Amniotic stem cell (primary cell): ENCODE data around the gene CITED2.
A peak's percentile ranks its signal among the peaks of the same experiment; 100 is the strongest.
"Not testable (repeated sequence)": the region's sequence is repeated elsewhere in the genome, so short reads cannot be mapped to it uniquely, and the experiment has no call there.

ENCODE experiments used
- DNase-seq: peaks from one replicate; lab custom pipeline; 2025; lab: John Stamatoyannopoulos, UW

Gene CITED2

DNA sequence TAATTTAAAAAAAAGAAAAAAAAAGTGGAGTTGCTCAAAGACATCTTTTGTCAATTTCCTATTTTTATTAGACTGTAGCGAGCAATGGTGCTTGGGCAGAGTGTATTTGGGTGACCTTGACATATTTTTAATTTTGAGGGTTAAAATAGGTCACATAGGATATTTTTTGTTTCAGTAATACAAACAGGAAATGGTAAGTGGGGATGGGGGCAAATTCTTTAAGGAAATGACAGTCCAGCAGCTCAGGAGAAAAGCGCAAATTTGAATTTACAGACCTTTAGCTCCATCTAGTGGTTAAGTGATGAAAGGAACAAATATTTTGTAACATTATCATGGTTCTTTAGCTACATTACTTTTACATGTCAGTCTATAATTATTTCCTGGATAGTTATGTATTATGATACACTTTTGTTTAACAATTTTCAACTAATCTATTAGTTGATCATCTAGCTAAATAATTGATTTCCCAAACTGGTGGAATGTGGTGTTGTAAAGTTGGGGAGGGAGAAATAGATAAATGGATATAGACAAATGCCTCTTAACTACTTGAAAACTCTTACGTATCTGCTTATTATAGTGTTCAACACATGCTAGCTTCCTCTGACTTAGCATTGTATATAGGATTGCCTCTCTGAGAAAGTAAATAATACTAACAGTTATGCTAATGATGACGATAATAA is 10.0 kb downstream of the CITED2 start:
- DNase-seq, result peak; percentile 19

- not testable (repeated sequence) for DNase-seq
These were observed 10.7 kb downstream of the CITED2 start for GRCh38 chr6:139363797-139364196.

DNA sequence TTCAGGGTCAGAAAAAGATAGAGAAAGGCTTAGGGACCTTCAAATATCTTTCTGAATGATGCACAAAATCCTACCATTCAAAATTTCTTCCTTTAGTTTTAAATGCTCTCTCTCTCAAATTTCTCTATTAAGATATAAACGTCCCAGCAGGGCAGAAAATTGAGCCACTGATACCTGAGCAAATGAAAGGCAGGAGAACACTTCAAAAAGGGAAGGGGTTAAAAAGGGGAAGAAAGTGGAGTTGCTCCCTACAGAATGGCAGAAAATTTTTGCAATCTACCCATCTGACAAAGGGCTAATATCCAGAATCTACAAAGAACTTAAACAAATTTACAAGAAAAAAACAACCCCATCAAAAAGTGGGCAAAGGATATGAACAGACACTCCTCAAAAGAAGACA is 11.3 kb downstream of the CITED2 start:
- DNase-seq, result not testable (repeated sequence)

DNA sequence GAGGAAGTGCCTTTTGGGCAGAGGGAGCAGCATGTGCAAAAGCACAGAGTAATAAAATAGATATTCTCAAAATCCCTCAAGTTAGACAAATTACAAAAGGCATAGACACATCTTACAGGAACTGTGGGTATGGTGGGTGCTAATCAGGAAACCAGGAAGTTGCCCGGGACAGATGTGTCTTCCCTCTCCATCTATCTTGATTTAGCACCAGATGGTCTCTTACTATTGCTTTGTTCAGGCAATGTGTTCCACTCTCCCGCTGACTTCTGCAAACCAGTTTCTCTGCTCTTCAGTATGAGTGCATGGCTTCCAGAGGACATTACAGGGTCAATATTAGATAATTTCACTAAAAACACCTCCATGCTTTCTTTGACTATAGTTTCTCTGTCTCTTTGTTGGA is 13.2 kb downstream of the CITED2 start:
- DNase-seq, result no peak

- DNase-seq, result no peak
These were observed 17.5 kb downstream of the CITED2 start for GRCh38 chr6:139356924-139357323.

- no peak for DNase-seq
These were observed 18.5 kb downstream of the CITED2 start for GRCh38 chr6:139355777-139356445.

GRCh38 chr6:139355172-139355571 is 19.3 kb downstream of the CITED2 start:
- no peak for DNase-seq

GRCh38 chr6:139354189-139354588 is 20.3 kb downstream of the CITED2 start:
- DNase-seq, result no peak

- DNase-seq, result no peak
These were observed 24.9 kb downstream of the CITED2 start for GRCh38 chr6:139349464-139350020.

GRCh38 chr6:139346392-139346791 is 28.1 kb downstream of the CITED2 start:
- DNase-seq, result no peak

DNA sequence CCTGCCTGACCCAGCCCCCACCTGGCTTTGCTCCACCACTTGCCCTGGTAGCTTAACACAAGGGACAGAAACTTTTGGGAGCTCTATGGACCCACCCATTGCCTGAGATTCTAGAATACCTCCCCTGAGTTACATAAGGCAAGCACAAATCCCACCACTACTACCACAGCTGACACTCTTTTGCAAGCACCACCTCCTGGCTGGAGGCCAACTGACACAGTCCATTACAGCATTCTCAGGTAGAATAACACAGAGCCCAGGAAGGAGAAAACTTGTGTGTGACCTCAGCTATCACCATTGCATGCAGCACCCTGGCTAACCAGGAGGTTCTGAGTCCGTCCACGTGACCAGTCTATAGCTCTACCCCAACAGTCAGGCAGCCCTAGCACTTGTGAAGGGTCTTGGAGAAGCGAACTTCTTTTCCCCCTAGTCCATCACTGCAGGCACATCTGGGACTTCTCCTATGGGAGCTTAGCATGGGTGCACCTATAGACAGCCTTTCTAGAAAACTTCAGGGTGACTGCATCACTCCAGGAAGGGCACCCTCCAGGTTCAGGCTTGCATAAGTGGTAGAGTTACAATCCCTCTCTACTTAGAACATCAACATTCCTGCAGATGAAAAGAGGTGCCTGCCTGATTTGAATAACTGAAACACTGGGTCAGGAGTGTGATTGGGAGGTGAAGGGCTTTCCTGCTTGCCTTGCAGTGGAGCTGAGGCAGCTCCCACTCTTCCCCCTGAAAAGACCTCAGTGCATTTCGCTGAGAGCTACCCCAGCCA is 30.1 kb downstream of the CITED2 start:
- no peak for DNase-seq

DNA sequence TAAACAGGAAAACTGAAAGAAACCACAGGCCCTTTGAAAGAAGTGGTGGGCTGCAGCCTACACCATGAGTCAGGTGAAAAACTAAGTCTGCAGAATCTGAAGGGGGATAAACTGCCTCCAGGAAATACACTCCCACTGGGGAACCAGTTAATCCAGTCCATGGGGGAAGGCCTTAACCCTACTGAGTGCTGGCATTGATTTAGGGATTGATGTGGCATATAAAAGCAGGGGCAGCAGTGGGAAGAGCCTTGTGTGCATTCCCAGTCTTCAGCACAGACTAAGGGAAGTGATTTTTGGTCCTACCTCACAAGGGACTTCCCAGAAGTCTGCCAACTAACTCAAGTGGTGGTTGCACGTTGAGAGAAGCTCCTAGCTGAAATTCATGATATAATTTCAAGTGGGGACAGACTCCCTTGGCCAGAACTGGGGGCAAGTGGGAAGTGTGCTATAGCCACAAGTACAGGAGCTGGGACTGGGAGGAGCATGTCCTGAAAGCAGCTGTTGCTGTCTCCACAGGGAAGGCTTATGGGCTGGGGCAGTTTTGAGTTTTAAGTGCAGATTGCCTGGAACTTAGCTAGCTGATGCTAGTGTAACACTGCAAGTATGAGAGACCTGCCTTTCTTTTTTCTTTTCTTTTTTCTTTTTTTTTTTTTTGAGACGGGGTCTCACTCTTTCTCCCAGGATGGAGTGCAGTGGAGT is 31.2 kb downstream of the CITED2 start:
- no peak for DNase-seq

DNA sequence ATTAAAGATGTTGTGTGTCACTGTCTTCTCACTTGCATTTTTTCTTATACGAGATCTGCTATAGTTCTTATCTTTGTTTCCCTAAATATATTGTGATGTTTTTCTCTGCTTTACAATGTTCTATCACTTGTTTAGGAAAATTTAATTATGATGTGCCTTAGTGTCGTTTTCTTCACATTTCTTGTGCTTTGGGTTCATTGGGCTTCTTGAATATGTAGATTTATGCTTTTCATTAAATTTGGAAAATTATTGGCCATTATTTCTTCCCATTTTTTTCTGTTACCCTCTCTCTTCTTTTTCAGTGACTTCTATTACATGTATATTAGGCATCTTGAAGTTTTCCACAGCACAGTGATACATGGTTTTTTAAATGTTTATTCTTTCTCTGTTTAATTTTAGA is 33.4 kb downstream of the CITED2 start:
- no peak for DNase-seq

DNA sequence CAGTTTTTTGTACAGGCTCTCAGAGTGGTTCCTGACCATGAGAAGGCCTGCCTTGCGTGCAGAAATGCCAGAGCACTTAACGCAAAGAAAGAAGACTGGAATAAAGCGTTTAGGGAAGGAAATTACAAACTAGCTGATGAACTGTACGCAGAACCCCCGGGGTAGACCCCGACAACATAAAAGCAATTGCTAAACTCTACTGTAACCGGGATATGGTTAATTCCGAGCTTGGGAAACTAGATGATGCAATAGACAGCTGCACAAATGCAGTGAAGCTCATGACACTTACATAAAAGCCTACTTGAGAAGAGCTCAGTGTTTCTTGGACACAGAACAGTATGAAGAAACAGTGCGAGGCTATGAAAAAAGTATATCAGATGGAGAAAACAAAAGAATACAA is 35.7 kb downstream of the CITED2 start:
- no peak for DNase-seq

GRCh38 chr6:139337830-139338229 is 36.6 kb downstream of the CITED2 start:
- no peak for DNase-seq

GRCh38 chr6:139337001-139337400 is 37.4 kb downstream of the CITED2 start:
- DNase-seq, result no peak

DNA sequence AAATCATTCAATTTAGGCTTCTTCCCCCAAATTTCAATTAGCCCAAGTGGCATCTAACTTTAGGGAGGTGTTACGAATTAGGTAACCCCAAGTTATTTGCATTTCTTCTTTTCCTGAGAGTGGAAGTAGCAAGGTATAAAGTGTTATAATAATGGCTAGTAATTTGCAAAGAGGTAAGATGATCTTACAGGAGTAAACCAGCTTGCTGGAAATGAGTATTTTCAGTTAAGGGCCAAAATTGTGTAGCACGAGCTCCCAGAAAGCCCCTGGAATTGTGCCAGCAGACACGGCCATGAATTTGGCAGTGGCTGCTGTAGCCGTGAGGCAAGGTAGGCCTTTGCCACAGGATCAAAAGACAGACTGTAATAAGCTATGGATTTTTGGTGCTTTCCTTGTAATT is 38.0 kb downstream of the CITED2 start:
- DNase-seq, result no peak

- DNase-seq, result no peak
These were observed 38.8 kb downstream of the CITED2 start for GRCh38 chr6:139335447-139336210.

DNA sequence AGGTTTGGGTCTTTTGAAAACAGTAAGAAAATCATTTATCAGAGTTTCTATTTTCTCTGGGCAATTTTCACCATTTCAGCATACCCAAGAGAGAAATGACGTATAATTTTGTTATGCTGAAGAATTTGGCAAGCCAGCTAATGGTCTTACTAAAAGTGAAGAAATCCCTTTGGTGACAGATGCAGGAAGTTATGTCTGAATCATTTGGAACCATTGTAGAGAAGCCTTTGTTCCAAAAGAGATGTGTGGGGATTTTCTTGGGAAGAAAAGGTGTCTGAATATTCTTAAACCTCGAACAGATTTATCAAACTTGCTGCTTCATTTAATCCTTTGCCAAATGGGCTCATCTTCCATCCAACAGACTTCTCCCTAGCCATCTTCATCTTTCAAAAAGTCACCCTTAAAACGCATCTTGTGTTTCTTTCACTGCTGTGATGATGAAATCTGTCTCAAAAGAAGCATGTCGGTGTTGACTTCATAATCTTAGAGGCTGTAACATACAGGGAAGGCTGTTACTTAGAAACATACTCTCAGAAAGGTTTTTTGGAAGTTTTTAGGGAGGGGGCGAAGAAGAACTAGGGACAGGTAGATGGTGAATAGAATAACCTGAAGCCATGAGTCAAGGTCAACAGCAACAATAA is 39.5 kb downstream of the CITED2 start:
- peak; percentile 67 for DNase-seq

DNA sequence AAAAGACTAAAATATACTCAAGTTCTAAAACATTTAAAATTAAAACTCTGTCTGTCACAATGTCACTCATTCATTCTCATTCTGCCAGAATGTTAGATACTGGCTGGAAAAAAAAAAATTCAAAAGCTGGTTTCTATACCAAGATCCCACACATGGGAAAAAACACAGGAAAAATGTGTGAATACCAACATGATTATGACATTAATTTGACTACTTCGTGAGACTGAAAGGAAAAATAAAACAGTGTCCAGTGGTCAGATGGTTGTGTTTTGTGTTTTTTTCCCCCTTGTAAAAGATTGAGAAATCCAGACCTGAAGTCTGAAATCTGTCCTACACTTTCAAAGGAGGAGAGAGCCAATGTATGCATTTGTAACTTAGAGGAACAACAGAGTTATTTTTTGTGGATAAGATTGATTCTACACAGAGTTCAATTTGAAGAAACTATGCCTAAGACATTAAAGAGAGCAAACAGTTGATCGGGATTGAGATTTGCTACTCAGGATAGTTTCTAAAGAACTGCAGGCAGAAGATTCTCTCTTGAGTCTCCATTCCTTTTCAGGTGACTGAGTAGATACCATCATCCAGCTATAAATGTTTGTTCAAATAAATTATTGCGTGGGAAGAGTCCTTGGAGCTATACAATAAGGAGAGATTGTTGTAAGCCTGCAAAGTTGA is 43.5 kb downstream of the CITED2 start:
- DNase-seq, result no peak
